Vagina (tissue), 2 donors: ENCODE results near the gene TSC22D2. TPM values are rescaled to one million over a fixed set of nuclear protein-coding genes. Genes with fewer than 3 reads are reported as not detected.
"Not testable (repeated sequence)": the region's sequence is repeated elsewhere in the genome, so short reads cannot be mapped to it uniquely, and the experiment has no call there.

ENCODE experiments used
- DNase-seq, 2 donors: peaks; one replicate each; pipeline ENCODE4 v3.0.0-alpha.2; 2017; ENCODE audit errors: extremely low spot score in 2 of 2
- H3K27ac ChIP-seq: fragments of 200-600 bp; sonication (generic); one replicate; pipeline ENCODE4 v1.5.1; 2019
- H3K27me3 ChIP-seq: fragments of 200-600 bp; sonication (generic); one replicate; pipeline ENCODE4 v1.5.1; 2019
- H3K36me3 ChIP-seq, 2 donors: fragments of 200-600 bp; sonication (generic); one replicate each; pipeline ENCODE4 v1.5.1; 2017 to 2019
- H3K4me1 ChIP-seq: fragments of 200-600 bp; sonication (generic); one replicate; pipeline ENCODE4 v1.5.1; 2019
- H3K4me3 ChIP-seq, 2 donors: fragments of 200-600 bp; sonication (generic); 1 replicate in 1 of 2; 2 replicates in 1 of 2; pipeline ENCODE4 v1.5.1; 2016 to 2019
- H3K9me3 ChIP-seq: fragments of 200-600 bp; sonication (generic); one replicate; pipeline ENCODE4 v1.5.1; 2019
- POLR2A ChIP-seq, 2 donors: fragments of 450-650 bp; IDR thresholded peaks; one replicate each; pipeline ENCODE4 v1.6.1; 2017; ENCODE audit warnings: antibody characterized with exemption in 2 of 2, mild to moderate bottlenecking in 2 of 2, moderate library complexity in 2 of 2
- POLR2AphosphoS5 ChIP-seq, 2 donors: sonication (generic); formaldehyde crosslinking; IDR thresholded peaks; one replicate each; pipeline ENCODE4 v1.9.0; 2017; ENCODE audit warnings: antibody characterized with exemption in 2 of 2, mild to moderate bottlenecking in 2 of 2, low read depth in 1 of 2; ENCODE audit not compliant: insufficient read depth in 1 of 2
- intact Hi-C: fragments of 100-400 bp; cut with DNase I; formaldehyde crosslinking; loops from one replicate; pipeline ENCODE4 v1.15.1; 2023
- total RNA-seq: library from RNA; depleted of rRNA; stranded (reverse); fragments of >200 nt; gene quantifications from one replicate; pipeline ENCODE4 v1.2.3, GENCODE V29; 2016
- TF ChIP-seq, protein P1 (sequence below), 3 experiments: fragments of 450-650 bp in 2 of 3; fragments of 200-600 bp in 1 of 3; sonication (generic) in 1 of 3; IDR thresholded peaks; one replicate each; pipeline ENCODE4 v1.5.1; 2017 to 2019; ENCODE audit warnings: antibody characterized with exemption in 3 of 3, mild to moderate bottlenecking in 2 of 3, moderate library complexity in 2 of 3

Gene TSC22D2
- total RNA-seq, 1 donor from 2014 or later: 35.6 TPM

DNA sequence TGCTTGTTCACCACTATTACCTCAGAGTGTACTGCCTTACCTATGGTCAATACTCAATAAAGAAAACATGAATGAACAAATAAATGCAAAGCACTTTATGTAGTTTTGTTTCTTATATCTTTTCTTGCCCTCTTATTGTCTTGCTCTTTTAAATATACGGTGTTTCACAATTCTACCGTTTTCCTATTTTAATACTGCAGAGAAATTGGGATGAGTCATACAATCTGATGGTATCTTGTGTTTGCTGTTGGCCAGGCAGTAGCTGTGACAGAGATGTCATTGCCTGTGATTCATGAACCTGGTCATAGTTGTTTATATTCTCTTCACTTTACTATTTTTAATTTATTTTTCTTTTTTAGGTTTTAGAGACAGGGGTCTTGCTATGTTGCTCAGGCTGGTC is 89.9 kb downstream of the TSC22D2 start:
- H3K27me3 ChIP-seq: no peaks in the 10 kb centered on the region
- intact Hi-C loops: loop anchor here (10.0 kb wide), 1 partner anchor 83 kb away; no protein-coding TSS in a partner anchor
- H3K9me3 ChIP-seq: no peaks in the 10 kb centered on the region
- TF ChIP-seq, protein P1, sequence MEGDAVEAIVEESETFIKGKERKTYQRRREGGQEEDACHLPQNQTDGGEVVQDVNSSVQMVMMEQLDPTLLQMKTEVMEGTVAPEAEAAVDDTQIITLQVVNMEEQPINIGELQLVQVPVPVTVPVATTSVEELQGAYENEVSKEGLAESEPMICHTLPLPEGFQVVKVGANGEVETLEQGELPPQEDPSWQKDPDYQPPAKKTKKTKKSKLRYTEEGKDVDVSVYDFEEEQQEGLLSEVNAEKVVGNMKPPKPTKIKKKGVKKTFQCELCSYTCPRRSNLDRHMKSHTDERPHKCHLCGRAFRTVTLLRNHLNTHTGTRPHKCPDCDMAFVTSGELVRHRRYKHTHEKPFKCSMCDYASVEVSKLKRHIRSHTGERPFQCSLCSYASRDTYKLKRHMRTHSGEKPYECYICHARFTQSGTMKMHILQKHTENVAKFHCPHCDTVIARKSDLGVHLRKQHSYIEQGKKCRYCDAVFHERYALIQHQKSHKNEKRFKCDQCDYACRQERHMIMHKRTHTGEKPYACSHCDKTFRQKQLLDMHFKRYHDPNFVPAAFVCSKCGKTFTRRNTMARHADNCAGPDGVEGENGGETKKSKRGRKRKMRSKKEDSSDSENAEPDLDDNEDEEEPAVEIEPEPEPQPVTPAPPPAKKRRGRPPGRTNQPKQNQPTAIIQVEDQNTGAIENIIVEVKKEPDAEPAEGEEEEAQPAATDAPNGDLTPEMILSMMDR (IDR thresholded peaks at IDR 0.05): no peak
- no peak for TF ChIP-seq POLR2A (IDR thresholded peaks at IDR 0.05)
- TF ChIP-seq POLR2AphosphoS5 (IDR thresholded peaks at IDR 0.05; ENCODE audit: insufficient read depth in 1 of 2, low read depth in 1 of 2): peak in 1 of 2 donors; percentile 45
- DNase-seq: no peak
- H3K4me3 ChIP-seq: no peak overlapping the region
- H3K27ac ChIP-seq: no peak overlapping the region
- no peaks in the 10 kb centered on the region for H3K4me1 ChIP-seq
- H3K36me3 ChIP-seq: no peaks in the 10 kb centered on the region

DNA sequence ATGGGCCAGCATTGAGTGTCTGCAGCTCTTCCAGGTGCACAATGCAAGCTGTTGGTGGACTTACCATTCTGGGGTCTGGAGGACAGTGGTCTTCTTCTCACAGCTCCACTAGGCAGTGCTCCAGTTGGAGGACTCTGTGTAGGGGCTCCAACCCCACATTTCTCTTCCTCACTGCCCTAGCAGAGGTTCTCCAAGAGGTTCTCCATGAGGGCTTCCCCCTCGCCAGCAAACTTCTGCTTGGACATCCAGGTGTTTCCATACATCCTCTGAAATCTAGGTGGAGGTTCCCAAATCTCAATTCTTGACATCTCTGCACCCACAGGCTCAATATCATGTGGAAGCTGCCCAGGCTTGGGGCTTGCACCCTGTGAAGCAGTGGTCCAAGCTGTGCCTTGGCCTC is 92.9 kb downstream of the TSC22D2 start:
- H3K27me3 ChIP-seq, DNase-seq, H3K4me1 ChIP-seq, H3K4me3 ChIP-seq, H3K36me3 ChIP-seq, intact Hi-C loops, H3K9me3 ChIP-seq, H3K27ac ChIP-seq: not testable (repeated sequence)

DNA sequence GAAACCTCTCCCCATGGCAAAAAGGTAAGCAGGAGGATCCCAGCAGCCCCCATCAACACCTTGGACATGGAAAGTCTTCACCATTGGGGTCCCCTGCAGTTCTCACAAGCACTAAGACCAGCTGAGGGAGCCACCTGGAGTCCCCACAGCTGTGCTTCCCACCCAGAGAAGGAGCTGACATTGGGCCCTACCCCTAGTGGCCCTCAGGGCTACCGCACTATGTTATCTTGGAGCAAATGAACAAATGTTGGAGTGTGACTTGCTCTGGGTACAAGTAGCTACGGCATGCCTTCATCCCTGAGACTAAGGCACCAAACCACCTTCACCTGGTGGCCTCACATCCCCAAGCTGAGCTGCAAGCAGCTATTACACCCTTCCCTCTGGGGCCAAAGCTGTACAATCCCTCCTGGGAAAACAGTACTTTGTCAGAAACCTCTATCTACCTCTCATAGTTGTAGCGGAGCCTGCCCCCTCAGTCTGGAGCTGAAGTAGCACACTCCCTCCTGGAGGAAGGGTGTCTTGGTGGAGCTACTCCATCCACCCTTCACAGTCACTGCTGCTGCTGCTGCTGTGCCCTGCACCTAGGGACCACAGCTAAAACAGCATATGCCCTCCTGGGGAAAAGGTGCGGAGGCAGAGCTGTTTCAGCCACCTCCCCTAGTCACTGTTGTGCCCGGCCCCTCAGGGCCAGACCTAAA is 95.5 kb downstream of the TSC22D2 start:
- H3K36me3 ChIP-seq: no peaks in the 10 kb centered on the region
- H3K9me3 ChIP-seq: no peaks in the 10 kb centered on the region
- no peak for TF ChIP-seq POLR2A (IDR thresholded peaks at IDR 0.05)
- TF ChIP-seq, protein P1 (IDR thresholded peaks at IDR 0.05): no peak
- TF ChIP-seq POLR2AphosphoS5 (IDR thresholded peaks at IDR 0.05; ENCODE audit: insufficient read depth in 1 of 2, low read depth in 1 of 2): no peak
- H3K27me3 ChIP-seq: no peaks in the 10 kb centered on the region
- DNase-seq: no peak
- intact Hi-C loops: no loop called here
- H3K4me3 ChIP-seq: no peak overlapping the region
- H3K27ac ChIP-seq: no peak overlapping the region
- no peaks in the 10 kb centered on the region for H3K4me1 ChIP-seq

DNA sequence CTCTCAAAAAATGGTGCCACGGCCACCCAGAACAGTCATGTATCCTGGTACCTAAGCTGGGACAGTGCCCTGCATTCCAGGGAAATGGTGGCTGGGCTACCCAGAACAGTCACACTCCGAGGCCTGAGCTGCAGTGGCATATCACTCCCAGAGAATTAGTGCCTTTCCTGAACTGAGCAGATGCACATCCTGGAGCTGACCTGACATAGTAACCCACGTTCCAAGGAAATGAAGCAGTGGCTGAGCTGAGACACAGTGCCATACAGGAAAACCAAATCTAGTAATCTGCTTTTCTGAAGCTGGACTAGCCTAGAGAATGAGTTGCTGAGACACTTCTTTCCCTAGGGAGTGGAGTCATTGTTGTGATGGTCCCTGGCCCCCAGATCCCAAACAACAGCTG is 96.4 kb downstream of the TSC22D2 start:
- Histone ChIP-seq H3K36me3 (no peaks in the 10 kb centered on the region), H3K9me3 (no peaks in the 10 kb centered on the region), H3K4me1 (no peaks in the 10 kb centered on the region), H3K27me3 (no peaks in the 10 kb centered on the region), H3K27ac (no peak overlapping the region), H3K4me3 (no peak overlapping the region)
- intact Hi-C loops: no loop called here
- TF ChIP-seq, protein P1 (IDR thresholded peaks at IDR 0.05): no peak
- TF ChIP-seq POLR2AphosphoS5 (IDR thresholded peaks at IDR 0.05; ENCODE audit: insufficient read depth in 1 of 2, low read depth in 1 of 2) (no peak), POLR2A (IDR thresholded peaks at IDR 0.05) (no peak)
- DNase-seq: no peak

DNA sequence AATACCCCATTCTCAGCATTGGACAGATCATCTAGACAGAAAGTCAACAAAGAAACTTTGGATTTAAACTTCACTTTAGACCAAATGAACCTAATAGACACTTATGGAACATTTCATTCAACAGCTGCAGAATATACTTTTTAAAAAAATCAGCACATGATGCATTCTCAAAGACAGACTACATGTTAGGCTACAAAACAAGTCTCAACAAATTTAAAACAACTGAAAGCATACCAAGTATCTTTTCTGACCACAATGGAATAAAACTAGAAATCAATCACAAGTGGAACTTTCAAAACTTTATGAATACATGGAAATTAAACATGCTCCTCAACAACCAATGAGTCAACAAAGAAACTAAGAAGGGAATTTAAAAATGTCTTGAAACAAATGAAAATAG is 100.3 kb downstream of the TSC22D2 start:
- no peaks in the 10 kb centered on the region for H3K9me3 ChIP-seq
- H3K27me3 ChIP-seq: no peaks in the 10 kb centered on the region
- intact Hi-C loops: no loop called here
- no peak overlapping the region for H3K4me3 ChIP-seq
- H3K27ac ChIP-seq: no peak overlapping the region
- TF ChIP-seq POLR2AphosphoS5 (IDR thresholded peaks at IDR 0.05; ENCODE audit: insufficient read depth in 1 of 2, low read depth in 1 of 2) (no peak), POLR2A (IDR thresholded peaks at IDR 0.05) (no peak)
- TF ChIP-seq, protein P1 (IDR thresholded peaks at IDR 0.05): no peak
- no peaks in the 10 kb centered on the region for H3K36me3 ChIP-seq
- H3K4me1 ChIP-seq: no peaks in the 10 kb centered on the region
- DNase-seq: no peak
